ENCODE results near the gene TEX12. TPM values are rescaled to one million over a fixed set of nuclear protein-coding genes. Genes with fewer than 3 reads are reported as not detected.
"Not testable (repeated sequence)": the region's sequence is repeated elsewhere in the genome, so short reads cannot be mapped to it uniquely, and the experiment has no call there.

Gene TEX12
- total RNA-seq, 1 donor from 2014 or later: not detected

GRCh38 chr11:112160091-112160848 is 6.9 kb upstream of the TEX12 start:
- DNase-seq (ENCODE audit: low read depth, low spot score): no peak
- Mint-ChIP-seq H3K4me3 (no peak overlapping the region), H3K27me3 (ENCODE audit: low read depth) (peaks cover 4% of the 10 kb centered on the region), H3K9me3 (no peaks in the 10 kb centered on the region), H3K36me3 (ENCODE audit: low read depth) (no peaks in the 10 kb centered on the region), H3K27ac (ENCODE audit: unreplicated experiment) (no peak overlapping the region), H3K4me1 (no peaks in the 10 kb centered on the region)
- TF ChIP-seq CTCF (conservative IDR thresholded peaks at IDR 0.05): no peak

DNA sequence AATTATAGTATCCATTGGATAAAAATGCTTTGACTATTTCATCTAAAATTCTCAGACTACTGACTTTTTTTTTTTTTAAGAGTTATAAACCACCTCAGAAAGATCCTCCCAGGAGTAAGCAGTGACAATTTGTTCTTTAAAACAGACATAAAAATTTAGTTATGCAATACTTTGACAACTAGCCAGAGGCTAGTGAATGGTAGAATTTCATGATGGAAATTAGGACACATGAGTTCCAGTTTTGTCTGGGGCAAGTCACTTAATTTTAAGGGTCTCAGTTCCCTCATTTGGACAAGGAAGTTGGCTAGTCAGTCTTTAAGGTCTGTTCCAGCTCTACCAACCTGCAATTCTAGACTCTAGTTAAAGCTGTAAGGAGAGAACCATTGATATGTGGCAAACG is 6.2 kb upstream of the TEX12 start:
- DNase-seq (ENCODE audit: low read depth, low spot score): no peak
- Mint-ChIP-seq H3K9me3 (no peaks in the 10 kb centered on the region), H3K4me3 (no peak overlapping the region), H3K4me1 (no peaks in the 10 kb centered on the region), H3K27ac (ENCODE audit: unreplicated experiment) (no peak overlapping the region), H3K36me3 (ENCODE audit: low read depth) (no peaks in the 10 kb centered on the region), H3K27me3 (ENCODE audit: low read depth) (peaks cover 4% of the 10 kb centered on the region)
- no peak for TF ChIP-seq CTCF (conservative IDR thresholded peaks at IDR 0.05)

- not testable (repeated sequence) for H3K36me3 Mint-ChIP-seq (ENCODE audit: low read depth); H3K27ac Mint-ChIP-seq (ENCODE audit: unreplicated experiment); H3K4me1 Mint-ChIP-seq; H3K27me3 Mint-ChIP-seq (ENCODE audit: low read depth); H3K9me3 Mint-ChIP-seq; H3K4me3 Mint-ChIP-seq; DNase-seq (ENCODE audit: low read depth, low spot score)
These were observed 5.0 kb upstream of the TEX12 start for GRCh38 chr11:112162200-112162599.

DNA sequence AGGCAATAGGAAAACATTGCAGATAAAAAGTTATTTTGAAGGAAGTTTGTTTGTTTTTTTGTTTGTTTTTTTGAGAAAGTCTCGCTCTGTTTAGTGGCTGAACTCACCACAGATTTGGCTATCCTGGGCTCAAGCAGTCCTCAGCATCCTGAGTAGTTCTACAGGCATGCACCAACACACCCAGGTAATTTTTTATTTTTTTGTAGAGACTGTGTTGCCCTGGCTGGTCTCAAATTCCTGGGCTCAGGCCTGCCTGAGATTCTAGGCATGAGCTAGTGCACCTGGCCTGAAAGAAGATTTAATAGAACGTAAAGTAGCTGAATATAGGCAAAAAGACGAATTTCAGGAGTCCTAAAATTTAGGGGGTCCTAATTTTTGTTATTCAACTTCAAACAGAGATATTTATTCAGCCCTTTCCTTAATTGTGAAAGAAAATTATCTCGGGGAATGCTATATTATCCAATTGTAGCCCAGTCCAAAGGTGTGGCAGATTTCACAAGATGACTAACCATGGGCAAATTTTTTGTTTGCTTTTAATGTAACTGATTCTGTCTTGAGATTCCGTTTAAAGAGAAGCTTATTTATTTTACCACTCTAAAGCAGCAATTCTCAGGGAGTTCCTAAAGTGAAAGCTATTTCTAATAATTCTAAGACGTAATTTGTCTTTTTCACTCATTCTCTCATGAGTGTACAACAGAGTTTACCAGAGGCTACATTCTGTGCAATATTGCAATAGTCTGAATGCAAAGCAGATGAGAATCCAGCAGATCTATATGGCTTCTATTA is 4.2 kb upstream of the TEX12 start:
- H3K9me3 Mint-ChIP-seq: no peaks in the 10 kb centered on the region
- TF ChIP-seq CTCF (conservative IDR thresholded peaks at IDR 0.05): no peak
- H3K4me1 Mint-ChIP-seq: no peaks in the 10 kb centered on the region
- H3K4me3 Mint-ChIP-seq: no peak overlapping the region
- no peak overlapping the region for H3K27ac Mint-ChIP-seq (ENCODE audit: unreplicated experiment)
- H3K36me3 Mint-ChIP-seq (ENCODE audit: low read depth): no peaks in the 10 kb centered on the region
- peaks cover 4% of the 10 kb centered on the region for H3K27me3 Mint-ChIP-seq (ENCODE audit: low read depth)
- DNase-seq (ENCODE audit: low read depth, low spot score): no peak

DNA sequence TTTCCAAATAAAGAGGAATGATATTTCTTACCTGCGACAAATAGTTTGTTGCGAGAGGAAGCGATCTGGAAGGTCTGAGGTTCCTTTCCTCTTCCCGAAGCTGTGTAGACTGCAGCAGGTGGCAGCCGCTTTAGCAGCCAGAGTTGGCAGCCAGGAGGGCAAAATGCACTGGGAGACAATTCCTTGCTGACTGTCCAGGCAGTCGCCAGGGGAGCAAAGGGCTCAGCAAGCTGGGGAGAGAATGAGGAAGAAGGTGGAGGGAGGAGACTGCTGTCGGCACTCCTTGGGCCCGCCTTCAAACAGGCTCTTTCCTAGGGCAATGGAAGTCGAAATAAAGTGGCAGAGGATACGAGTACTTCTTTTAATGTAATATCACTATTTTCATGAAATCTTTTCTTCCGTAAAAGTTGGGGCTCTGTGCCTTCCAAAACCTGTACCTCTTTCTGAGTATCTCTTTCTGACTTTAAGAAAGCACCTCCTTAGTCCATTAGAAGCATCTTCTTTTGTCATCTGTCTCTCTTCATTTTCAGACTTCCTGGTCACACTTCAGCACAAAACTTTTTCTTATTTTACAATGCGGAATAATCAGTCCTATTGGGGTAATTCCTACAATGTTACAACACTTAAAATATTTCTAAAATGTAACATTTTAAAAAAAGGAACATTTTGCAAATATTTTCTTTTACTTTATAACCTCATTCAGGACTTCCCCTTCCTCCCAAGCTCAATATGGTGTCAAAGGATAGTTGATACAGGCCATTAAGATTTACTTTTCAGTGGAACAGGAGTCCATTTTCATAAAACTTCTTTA is 3.1 kb upstream of the TEX12 start, which contains the start of gene IL18:
Gene IL18, minus strand, starts transcription at position 220 of the 811 bp plus-strand sequence. CDS start 9,041 bp downstream, outside the sequence.
- no peak for DNase-seq (ENCODE audit: low read depth, low spot score)
- TF ChIP-seq CTCF (conservative IDR thresholded peaks at IDR 0.05): no peak
- Mint-ChIP-seq H3K4me3 (no peak within 1 kb of the TSS), H3K27ac (ENCODE audit: unreplicated experiment) (no peak within 1 kb of the TSS), H3K27me3 (ENCODE audit: low read depth) (peaks cover 4% of the 10 kb centered on the region), H3K36me3 (ENCODE audit: low read depth) (no peaks in the 10 kb centered on the region), H3K9me3 (no peaks in the 10 kb centered on the region), H3K4me1 (no peaks in the 10 kb centered on the region)
